HCT116 (cell line): Measurements from ENCODE around the gene TMEM132A. TPM values are rescaled to one million over a fixed set of nuclear protein-coding genes. Genes with fewer than 3 reads are reported as not detected.

Source experiments
- ATAC-seq: fragments of 200-7000 bp; cut with Tn5 transposase; 2 replicates; pipeline ENCODE4 v1.9.1; 2020; ENCODE audit warnings: mild to moderate bottlenecking, moderate library complexity
- BruUV-seq: library from RNA; stranded (reverse); fragments of 400-500 nt; replicated peaks from 2 replicates; lab custom pipeline; 2021; lab: Mats Ljungman, UMichigan
- CTCF ChIA-PET: fragments of 300-600 bp; sonication (Branson Sonifier 250); formaldehyde crosslinking; loops from one replicate; lab custom pipeline; 2021; ENCODE audit warnings: antibody characterized with exemption; lab: Charles Lee
- POLR2A ChIA-PET: fragments of 300-600, 350-600 bp; sonication (Branson Sonifier 250); formaldehyde crosslinking; loops from one replicate; lab custom pipeline; 2021; ENCODE audit warnings: antibody characterized with exemption; lab: Charles Lee
- RAD21 ChIA-PET, 2 experiments: fragments of 300-600 bp; sonication (Branson Sonifier 250); formaldehyde crosslinking; loops; one replicate each; lab custom pipeline; 2023; ENCODE audit warnings: low total read pairs in 2 of 2; ENCODE audit not compliant: uncharacterized antibody in 2 of 2, unreplicated experiment in 2 of 2, low non-redundant PET in 1 of 2; lab: Charles Lee
- DNase-seq: peaks from one replicate; pipeline ENCODE4 v3.0.0-alpha.2; 2010; ENCODE audit warnings: low read depth, low spot score
- H2AFZ ChIP-seq: fragments of 200-600 bp; shearing (Covaris generic), sonication (generic); 2 replicates; pipeline ENCODE4 v1.6.1; 2017; ENCODE audit warnings: low read depth, mixed run types, mixed read lengths, antibody characterized with exemption, low read length; ENCODE audit not compliant: poor library complexity, severe bottlenecking
- H3K27ac ChIP-seq: 2 replicates; pipeline ENCODE4 v1.5.1; 2012; ENCODE audit warnings: low read depth, low read length
- H3K27me3 ChIP-seq: fragments of 200-600 bp; sonication (generic); 2 replicates; pipeline ENCODE4 v1.6.1; 2016; ENCODE audit warnings: mixed run types, low read length, mixed read lengths; ENCODE audit not compliant: insufficient read depth
- H3K36me3 ChIP-seq, 2 experiments: fragments of 200-500 bp in 1 of 2; fragments of 200-600 bp in 1 of 2; sonication (Bioruptor generic) in 1 of 2; sonication (generic) in 1 of 2; 2 replicates each; pipeline versions ENCODE4 v1.5.1 to v1.6.1; 2014 to 2016; ENCODE audit warnings: low read length in 2 of 2, inconsistent platforms in 1 of 2, mixed read lengths in 1 of 2, mixed run types in 1 of 2; ENCODE audit not compliant: insufficient read depth in 2 of 2, control insufficient read depth in 1 of 2
- H3K4me1 ChIP-seq, 2 experiments: fragments of 200-600 bp in 1 of 2; sonication (generic) in 1 of 2; 2 replicates each; pipeline versions ENCODE4 v1.5.1 to v1.6.1; 2012 to 2017; ENCODE audit warnings: low read length in 2 of 2, inconsistent platforms in 1 of 2, mild to moderate bottlenecking in 1 of 2, mixed read lengths in 1 of 2, mixed run types in 1 of 2, moderate library complexity in 1 of 2; ENCODE audit not compliant: insufficient read depth in 2 of 2, control insufficient read depth in 1 of 2
- H3K4me2 ChIP-seq: fragments of 200-600 bp; sonication (generic); 2 replicates; pipeline ENCODE4 v1.6.1; 2017; ENCODE audit warnings: mixed run types, low read length, mixed read lengths
- H3K4me3 ChIP-seq, 2 experiments: fragments of 200-600 bp in 1 of 2; sonication (generic) in 1 of 2; replicated peaks in 1 of 2; 2 replicates each; pipeline ENCODE4 v1.5.1; 2011 to 2016; ENCODE audit warnings: low read length in 2 of 2, control low read depth in 1 of 2, low read depth in 1 of 2, mild to moderate bottlenecking in 1 of 2, mixed read lengths in 1 of 2, mixed run types in 1 of 2
- H3K79me2 ChIP-seq: fragments of 200-600 bp; sonication (generic); 2 replicates; pipeline ENCODE4 v1.6.1; 2017; ENCODE audit warnings: mild to moderate bottlenecking, mixed run types, low read length, moderate library complexity, mixed read lengths; ENCODE audit not compliant: insufficient read depth
- H3K9ac ChIP-seq: fragments of 200-600 bp; sonication (generic); 2 replicates; pipeline ENCODE4 v1.6.1; 2016; ENCODE audit warnings: low read length, mixed read lengths
- H3K9me2 ChIP-seq: fragments of 200-600 bp; sonication (generic), shearing (Covaris generic); 2 replicates; pipeline ENCODE4 v1.6.1; 2017; ENCODE audit warnings: mixed run types, mild to moderate bottlenecking, moderate library complexity; ENCODE audit not compliant: insufficient read depth
- H3K9me3 ChIP-seq, 2 experiments: fragments of 200-500 bp in 1 of 2; fragments of 200-600 bp in 1 of 2; sonication (Bioruptor generic) in 1 of 2; sonication (generic) in 1 of 2; 2 replicates each; pipeline ENCODE4 v1.6.1; 2014 to 2017; ENCODE audit warnings: low read length in 2 of 2, mixed read lengths in 2 of 2, inconsistent platforms in 1 of 2, low read depth in 1 of 2, mild to moderate bottlenecking in 1 of 2, mixed run types in 1 of 2, moderate library complexity in 1 of 2; ENCODE audit not compliant: control insufficient read depth in 1 of 2, insufficient read depth in 1 of 2
- H4K20me1 ChIP-seq: fragments of 200-600 bp; sonication (generic), shearing (Covaris generic); 2 replicates; pipeline ENCODE4 v1.6.1; 2017; ENCODE audit warnings: mixed run types, mild to moderate bottlenecking, moderate library complexity; ENCODE audit not compliant: insufficient read depth
- CEBPB ChIP-seq: IDR thresholded peaks from 2 replicates; pipeline ENCODE4 v1.6.1; 2012; ENCODE audit warnings: low read depth
- ELF1 ChIP-seq: IDR thresholded peaks from 2 replicates; pipeline ENCODE4 v1.6.1; 2012; ENCODE audit warnings: low read depth, borderline replicate concordance
- EZH2phosphoT487 ChIP-seq: fragments of 200-600 bp; IDR thresholded peaks from 2 replicates; pipeline ENCODE4 v1.6.1; 2018; ENCODE audit warnings: antibody characterized with exemption, borderline replicate concordance
- FOSL1 ChIP-seq: IDR thresholded peaks from 2 replicates; pipeline ENCODE4 v1.6.1; 2012; ENCODE audit warnings: low read depth
- JUND ChIP-seq: IDR thresholded peaks from 2 replicates; pipeline ENCODE4 v1.6.1; 2012
- POLR2A ChIP-seq: IDR thresholded peaks from 2 replicates; pipeline ENCODE4 v1.7.0; 2011; ENCODE audit warnings: borderline replicate concordance; ENCODE audit not compliant: insufficient read depth, insufficient read length; ENCODE audit errors: extremely low read depth
- REST ChIP-seq: IDR thresholded peaks from 2 replicates; pipeline ENCODE4 v1.6.1; 2012; ENCODE audit warnings: low read depth
- SRF ChIP-seq: IDR thresholded peaks from 2 replicates; pipeline ENCODE4 v1.6.1; 2012; ENCODE audit warnings: low read depth
- YY1 ChIP-seq: IDR thresholded peaks from 2 replicates; pipeline ENCODE4 v1.6.1; 2011; ENCODE audit warnings: low read length, low read depth, moderate library complexity, mild to moderate bottlenecking; ENCODE audit not compliant: insufficient replicate concordance; ENCODE audit errors: extremely low read depth
- ZBTB33 ChIP-seq: IDR thresholded peaks from 2 replicates; pipeline ENCODE4 v1.6.1; 2011; ENCODE audit warnings: mild to moderate bottlenecking, low read length, moderate library complexity; ENCODE audit not compliant: insufficient replicate concordance; ENCODE audit errors: extremely low read depth
- ZFX ChIP-seq: fragments of 450-650 bp; IDR thresholded peaks from 2 replicates; pipeline ENCODE4 v1.6.1; 2017
- intact Hi-C: fragments of 100-400 bp; cut with micrococcal nuclease; formaldehyde crosslinking; loops from 2 replicates; pipeline ENCODE4 v1.10.0; 2022
- total RNA-seq: library from RNA; stranded (reverse); gene quantifications from one replicate; pipeline ENCODE4 v1.2.1, GENCODE V29; 2021; ENCODE audit not compliant: unreplicated experiment

Gene TMEM132A
- total RNA-seq, 1 experiment from 2014 or later, result 120 TPM

- Histone ChIP-seq H4K20me1 (no peaks in the 10 kb centered on the region), H3K27ac (no peak within 1 kb of the TSS)
- no TSS peak for BruUV-seq
- POLR2A ChIA-PET, result no interaction called here
- TF ChIP-seq CEBPB, result no peak
- TF ChIP-seq, all 23 proteins: peak for 0
- Histone ChIP-seq H3K9ac (no peak within 1 kb of the TSS), H3K36me3 (no peaks in the 10 kb centered on the region), H3K4me1 (no peaks in the 10 kb centered on the region), H3K79me2 (no peaks in the 10 kb centered on the region), H3K27me3 (no peaks in the 10 kb centered on the region), H3K4me3 (no peak within 1 kb of the TSS), H3K9me2 (no peaks in the 10 kb centered on the region), H2AFZ (no peak within 1 kb of the TSS), H3K9me3 (no peaks in the 10 kb centered on the region; a peak in 2 of 4 replicates), H3K4me2 (no peak within 1 kb of the TSS)
- RAD21 ChIA-PET, result no interaction called here
- no peak for ATAC-seq
- CTCF ChIA-PET, result interaction anchor here (2.5 kb wide), 1 partner anchor 215 kb away, joined by 11 read pairs; no protein-coding TSS in a partner anchor
- no peak for DNase-seq
- intact Hi-C loops, result loop anchor here (2.0 kb wide), 1 partner anchor 215 kb away; no protein-coding TSS in a partner anchor
Observed at GRCh38 chr11:60971520-60971919, 47.3 kb downstream of the TMEM132A start, which contains the start of gene CD6. CD6 (plus strand) TSS chr11:60971680; CDS start chr11:60971866, 186 bp downstream.

- Histone ChIP-seq H3K9me2 (no peaks in the 10 kb centered on the region), H3K9ac (no peak overlapping the region), H3K79me2 (no peaks in the 10 kb centered on the region), H3K36me3 (no peaks in the 10 kb centered on the region), H2AFZ (no peak overlapping the region), H3K27ac (no peak overlapping the region), H3K9me3 (no peaks in the 10 kb centered on the region; a peak in 2 of 4 replicates), H3K4me3 (no peak overlapping the region), H3K4me1 (no peaks in the 10 kb centered on the region), H3K4me2 (no peak overlapping the region), H4K20me1 (no peaks in the 10 kb centered on the region), H3K27me3 (no peaks in the 10 kb centered on the region)
- TF ChIP-seq FOSL1, result no peak
- no peak for TF ChIP-seq ZFX
- TF ChIP-seq POLR2A, result no peak
- TF ChIP-seq REST, result no peak
- TF ChIP-seq SRF, result no peak
- TF ChIP-seq ZBTB33, result no peak
- no peak for TF ChIP-seq ELF1
- TF ChIP-seq JUND, result no peak
- TF ChIP-seq YY1, result no peak
- TF ChIP-seq EZH2phosphoT487, result no peak
- no TSS peak for BruUV-seq
- intact Hi-C loops, result no loop called here
- ChIA-PET RAD21 (no interaction called here), POLR2A (no interaction called here), CTCF (no interaction called here)
- ATAC-seq (no peak), DNase-seq (no peak)
Observed at GRCh38 chr11:60972182-60973030, 48.1 kb downstream of the TMEM132A start.
